MM.1S (cell line): Measurements from ENCODE around the gene CYTH1.

Experiments
- DNase-seq: peaks from one replicate; pipeline ENCODE4 v3.0.0-alpha.2; 2015
- H2AFZ ChIP-seq: fragments of 300-600 bp; sonication (generic); 2 replicates; pipeline ENCODE4 v1.6.0; 2016; ENCODE audit warnings: antibody characterized with exemption, low read length
- H3F3A ChIP-seq: fragments of 300-600 bp; sonication (generic); 2 replicates; pipeline ENCODE4 v1.6.1; 2016; ENCODE audit warnings: mild to moderate bottlenecking, antibody characterized with exemption, low read length, moderate library complexity, mixed read lengths; ENCODE audit not compliant: insufficient read depth
- H3K27ac ChIP-seq: fragments of 300-600 bp; sonication (generic); 2 replicates; pipeline ENCODE4 v1.5.1; 2016; ENCODE audit warnings: mild to moderate bottlenecking, low read length
- H3K27me3 ChIP-seq: fragments of 300-600 bp; sonication (generic); replicated peaks from 2 replicates; pipeline ENCODE4 v1.6.0; 2016; ENCODE audit warnings: low read length; ENCODE audit not compliant: insufficient read depth
- H3K36me3 ChIP-seq: fragments of 300-600 bp; sonication (generic); replicated peaks from 2 replicates; pipeline ENCODE4 v1.6.1; 2016; ENCODE audit warnings: mild to moderate bottlenecking, low read length, mixed read lengths; ENCODE audit not compliant: insufficient read depth
- H3K4me1 ChIP-seq: fragments of 300-600 bp; sonication (generic); 2 replicates; pipeline ENCODE4 v1.6.1; 2016; ENCODE audit warnings: low read length, mixed read lengths
- H3K4me2 ChIP-seq: fragments of 300-600 bp; sonication (generic); 2 replicates; pipeline ENCODE4 v1.6.0; 2016; ENCODE audit warnings: low read depth, low read length
- H3K4me3 ChIP-seq: fragments of 300-600 bp; sonication (generic); 2 replicates; pipeline ENCODE4 v1.5.1; 2016; ENCODE audit warnings: low read length, mixed read lengths
- H3K79me2 ChIP-seq: fragments of 300-600 bp; sonication (generic); 2 replicates; pipeline ENCODE4 v1.6.1; 2016; ENCODE audit warnings: mixed run types, low read length, mixed read lengths
- H3K9ac ChIP-seq: fragments of 300-600 bp; sonication (generic); 2 replicates; pipeline ENCODE4 v1.6.1; 2016; ENCODE audit warnings: low read length, mixed read lengths
- H3K9me2 ChIP-seq: fragments of 300-600 bp; sonication (generic); replicated peaks from 2 replicates; pipeline ENCODE4 v1.6.1; 2016; ENCODE audit warnings: mild to moderate bottlenecking, low read length, mixed read lengths; ENCODE audit not compliant: insufficient read depth
- H3K9me3 ChIP-seq: fragments of 300-600 bp; sonication (generic); replicated peaks from 2 replicates; pipeline ENCODE4 v1.6.1; 2016; ENCODE audit warnings: mild to moderate bottlenecking, low read length, mixed read lengths; ENCODE audit not compliant: insufficient read depth
- H4K20me1 ChIP-seq: fragments of 300-600 bp; sonication (generic); 2 replicates; pipeline ENCODE4 v1.6.1; 2016; ENCODE audit warnings: mild to moderate bottlenecking, low read length, moderate library complexity, mixed read lengths; ENCODE audit not compliant: insufficient read depth
- EZH2 ChIP-seq: fragments of 300-600 bp; sonication (generic); optimal IDR thresholded peaks from 2 replicates; pipeline ENCODE3; 2017; ENCODE audit warnings: low read depth, mild to moderate bottlenecking, antibody characterized with exemption, low read length, mixed read lengths
- EZH2phosphoT487 ChIP-seq: fragments of 300-600 bp; sonication (generic); IDR thresholded peaks from 2 replicates; pipeline ENCODE4 v1.6.1; 2018; ENCODE audit warnings: antibody characterized with exemption, low read length
- TF ChIP-seq, protein P1 (sequence below): fragments of 300-600 bp; sonication (generic); IDR thresholded peaks from 2 replicates; pipeline ENCODE4 v1.5.1; 2016; ENCODE audit warnings: antibody characterized with exemption, low read length, mixed read lengths

CYTH1 gene

DNA sequence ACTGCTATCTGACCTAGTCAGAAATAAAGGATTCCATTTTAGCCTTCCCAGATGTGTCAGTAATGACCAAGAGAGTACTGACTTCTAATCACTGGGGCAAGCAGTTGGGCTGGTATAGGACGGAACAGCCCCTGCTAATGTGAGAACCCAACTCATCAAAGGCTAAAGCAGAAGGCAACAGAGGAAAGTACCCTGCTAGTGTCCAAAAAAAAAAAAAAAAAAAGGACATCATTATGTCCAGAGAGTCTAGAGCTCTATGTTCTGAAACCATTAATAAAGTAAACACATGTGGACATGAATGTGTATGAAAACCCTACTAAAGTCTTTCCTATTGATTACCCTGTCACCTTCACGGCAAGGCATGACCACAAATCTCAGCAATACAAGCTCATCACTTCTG, 85.0 kb downstream of the CYTH1 start:
- H2AFZ ChIP-seq, result no peak overlapping the region
- H3K27ac ChIP-seq, result no peak overlapping the region
- no peaks in the 10 kb centered on the region for H3K27me3 ChIP-seq
- TF ChIP-seq EZH2, result no peak
- TF ChIP-seq, protein P1, sequence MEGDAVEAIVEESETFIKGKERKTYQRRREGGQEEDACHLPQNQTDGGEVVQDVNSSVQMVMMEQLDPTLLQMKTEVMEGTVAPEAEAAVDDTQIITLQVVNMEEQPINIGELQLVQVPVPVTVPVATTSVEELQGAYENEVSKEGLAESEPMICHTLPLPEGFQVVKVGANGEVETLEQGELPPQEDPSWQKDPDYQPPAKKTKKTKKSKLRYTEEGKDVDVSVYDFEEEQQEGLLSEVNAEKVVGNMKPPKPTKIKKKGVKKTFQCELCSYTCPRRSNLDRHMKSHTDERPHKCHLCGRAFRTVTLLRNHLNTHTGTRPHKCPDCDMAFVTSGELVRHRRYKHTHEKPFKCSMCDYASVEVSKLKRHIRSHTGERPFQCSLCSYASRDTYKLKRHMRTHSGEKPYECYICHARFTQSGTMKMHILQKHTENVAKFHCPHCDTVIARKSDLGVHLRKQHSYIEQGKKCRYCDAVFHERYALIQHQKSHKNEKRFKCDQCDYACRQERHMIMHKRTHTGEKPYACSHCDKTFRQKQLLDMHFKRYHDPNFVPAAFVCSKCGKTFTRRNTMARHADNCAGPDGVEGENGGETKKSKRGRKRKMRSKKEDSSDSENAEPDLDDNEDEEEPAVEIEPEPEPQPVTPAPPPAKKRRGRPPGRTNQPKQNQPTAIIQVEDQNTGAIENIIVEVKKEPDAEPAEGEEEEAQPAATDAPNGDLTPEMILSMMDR, result no peak
- TF ChIP-seq EZH2phosphoT487, result no peak
- H3K79me2 ChIP-seq, result peaks cover 67% of the 10 kb centered on the region
- no peaks in the 10 kb centered on the region for H3K9me3 ChIP-seq
- H3F3A ChIP-seq, result peaks cover 6% of the 10 kb centered on the region
- H3K36me3 ChIP-seq, result peaks cover 31% of the 10 kb centered on the region
- no peak overlapping the region for H3K9ac ChIP-seq
- no peak overlapping the region for H3K4me3 ChIP-seq
- H4K20me1 ChIP-seq, result no peaks in the 10 kb centered on the region
- no peak overlapping the region for H3K4me2 ChIP-seq
- no peak for DNase-seq
- H3K9me2 ChIP-seq, result no peaks in the 10 kb centered on the region
- no peaks in the 10 kb centered on the region for H3K4me1 ChIP-seq

DNA sequence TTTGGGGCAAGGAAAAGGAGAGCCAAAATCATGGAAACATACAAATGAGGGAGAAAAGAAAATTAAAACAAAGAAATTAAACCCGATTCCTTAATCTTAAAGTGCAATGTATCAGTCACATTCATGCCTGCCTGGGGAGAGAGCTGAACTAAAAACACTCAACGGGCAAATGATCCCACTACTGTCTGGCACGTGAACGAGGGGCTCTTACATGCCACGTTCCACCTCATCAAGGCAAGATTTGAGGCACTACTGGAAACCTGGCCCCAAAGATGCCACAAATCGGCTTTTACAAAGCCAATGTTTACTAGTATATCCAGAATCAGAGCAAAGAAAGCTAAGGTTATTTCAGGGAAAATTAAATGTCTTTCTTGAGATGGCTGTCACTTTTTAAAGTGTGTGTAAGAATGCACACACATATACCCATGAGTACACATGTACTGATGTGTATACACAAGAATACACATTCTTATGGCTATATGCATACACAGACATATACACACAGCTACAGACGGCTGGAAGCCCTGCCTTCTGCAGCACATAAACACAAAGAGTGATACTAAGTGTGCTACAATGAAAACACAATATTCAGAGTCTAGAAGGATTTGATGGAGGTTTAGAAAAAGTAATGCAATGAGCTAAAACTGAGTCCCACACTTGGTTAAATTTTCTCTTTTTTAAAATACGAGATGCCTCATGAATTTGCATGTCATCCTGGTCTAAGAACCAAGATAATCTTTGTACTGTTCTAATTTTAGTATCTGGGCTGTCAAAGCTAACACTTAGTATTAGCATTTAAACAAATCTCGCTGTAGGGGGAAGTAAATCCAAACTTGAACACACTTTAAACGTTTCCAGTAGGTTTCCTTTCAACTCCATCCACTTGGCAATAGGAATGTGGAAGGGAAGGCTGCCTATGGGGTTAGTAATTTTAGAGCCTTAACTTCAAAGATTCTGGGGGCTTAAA, 85.8 kb downstream of the CYTH1 start:
- peaks cover 62% of the 10 kb centered on the region for H3K79me2 ChIP-seq
- TF ChIP-seq, protein P1, result no peak
- TF ChIP-seq EZH2phosphoT487, result no peak
- no peak for TF ChIP-seq EZH2
- no peaks in the 10 kb centered on the region for H3K27me3 ChIP-seq
- no peaks in the 10 kb centered on the region for H3K9me2 ChIP-seq
- H3F3A ChIP-seq, result peaks cover 9% of the 10 kb centered on the region
- H3K9me3 ChIP-seq, result no peaks in the 10 kb centered on the region
- no peaks in the 10 kb centered on the region for H4K20me1 ChIP-seq
- peaks cover 26% of the 10 kb centered on the region for H3K36me3 ChIP-seq
- H2AFZ ChIP-seq, result no peak overlapping the region
- DNase-seq, result no peak
- no peak overlapping the region for H3K4me2 ChIP-seq
- no peak overlapping the region for H3K27ac ChIP-seq
- H3K9ac ChIP-seq, result no peak overlapping the region
- H3K4me1 ChIP-seq, result no peaks in the 10 kb centered on the region
- no peak overlapping the region for H3K4me3 ChIP-seq

DNA sequence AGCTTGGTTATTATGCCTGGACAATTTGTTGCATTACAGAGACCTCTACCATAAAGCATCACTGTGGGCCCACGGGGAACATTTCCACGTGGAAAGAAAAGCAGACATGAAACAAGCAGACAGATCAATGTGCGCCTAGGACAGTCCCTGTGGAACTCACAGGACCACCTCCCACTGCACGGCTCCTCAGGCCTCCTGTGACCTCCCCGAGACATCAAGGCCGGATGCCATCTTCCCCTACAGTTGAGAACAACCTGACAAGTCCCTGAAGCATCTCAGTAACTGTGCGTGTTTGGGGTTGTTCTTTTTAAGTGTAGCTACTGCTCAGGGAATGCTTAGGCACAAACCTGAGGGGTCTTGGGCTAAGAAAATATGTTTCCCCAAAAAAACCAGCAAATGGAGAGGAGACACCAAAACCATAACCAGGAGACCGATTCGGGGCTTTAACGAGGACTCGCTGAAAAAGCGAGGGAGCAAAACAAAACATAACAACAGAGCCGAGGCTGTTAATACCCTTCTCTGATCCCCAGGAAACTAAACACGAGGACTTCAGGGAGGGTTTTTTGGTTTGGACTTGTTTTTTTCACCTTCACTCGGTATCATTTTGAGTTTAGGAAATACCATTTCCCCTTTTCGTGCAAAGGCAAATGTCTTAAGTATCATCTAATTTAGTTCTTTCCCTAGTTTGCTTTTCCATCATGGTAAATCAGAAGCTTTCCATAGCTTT, 87.1 kb downstream of the CYTH1 start:
- Histone ChIP-seq H3K4me1 (no peaks in the 10 kb centered on the region), H3K9me3 (no peaks in the 10 kb centered on the region), H2AFZ (no peak overlapping the region), H4K20me1 (no peaks in the 10 kb centered on the region), H3K4me2 (no peak overlapping the region), H3K9ac (no peak overlapping the region), H3K9me2 (no peaks in the 10 kb centered on the region), H3F3A (peaks cover 10% of the 10 kb centered on the region), H3K36me3 (peaks cover 26% of the 10 kb centered on the region), H3K27me3 (no peaks in the 10 kb centered on the region), H3K4me3 (no peak overlapping the region), H3K79me2 (peaks cover 58% of the 10 kb centered on the region), H3K27ac (no peak overlapping the region)
- TF ChIP-seq, protein P1, result no peak
- TF ChIP-seq EZH2phosphoT487 (no peak), EZH2 (no peak)
- no peak for DNase-seq
